ENCODE data around the gene EGLN1.

Gene EGLN1

GRCh38 chr1:231395076-231395997, 26.8 kb downstream of the EGLN1 start:
- DNase-seq: no peak

DNA sequence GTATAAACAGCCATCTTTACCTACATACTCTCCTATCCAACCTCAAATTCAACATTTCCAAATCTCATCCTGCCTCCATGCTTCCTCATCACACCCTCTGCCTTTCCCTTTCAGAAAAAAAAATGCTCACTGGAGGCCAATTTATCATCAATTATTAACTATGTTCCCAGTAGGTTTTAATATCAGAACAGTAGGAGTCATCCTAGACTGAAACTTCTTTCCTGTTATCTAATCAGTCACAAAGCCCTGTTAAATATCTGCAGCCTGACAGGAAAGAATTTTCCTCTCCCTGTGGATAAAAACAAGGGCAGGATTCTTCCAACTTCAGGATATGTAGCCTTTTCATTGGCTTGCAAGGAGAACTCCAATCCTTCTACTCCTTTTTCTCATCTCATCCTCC, 28.4 kb downstream of the EGLN1 start:
- DNase-seq: no peak

GRCh38 chr1:231392389-231393131, 29.5 kb downstream of the EGLN1 start:
- no peak for DNase-seq

DNA sequence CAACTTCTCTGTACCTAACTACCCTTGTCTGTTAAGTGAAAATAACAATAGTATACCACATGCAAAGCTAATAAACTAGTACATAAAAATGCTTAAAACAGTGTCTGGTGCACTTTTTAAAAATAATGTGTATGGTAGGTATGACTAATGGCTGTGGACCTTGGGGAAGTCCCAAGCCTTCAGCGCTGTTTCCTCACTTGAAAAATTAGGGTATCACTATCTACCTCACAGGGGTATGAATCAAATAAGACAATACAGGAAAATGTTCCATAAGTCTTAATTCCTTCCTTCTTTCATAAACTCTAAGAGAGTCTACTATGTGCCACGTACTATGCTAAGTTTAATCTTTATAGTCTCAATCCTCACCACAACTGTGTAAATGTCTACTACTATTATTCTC, 32.0 kb downstream of the EGLN1 start:
- DNase-seq: no peak

DNA sequence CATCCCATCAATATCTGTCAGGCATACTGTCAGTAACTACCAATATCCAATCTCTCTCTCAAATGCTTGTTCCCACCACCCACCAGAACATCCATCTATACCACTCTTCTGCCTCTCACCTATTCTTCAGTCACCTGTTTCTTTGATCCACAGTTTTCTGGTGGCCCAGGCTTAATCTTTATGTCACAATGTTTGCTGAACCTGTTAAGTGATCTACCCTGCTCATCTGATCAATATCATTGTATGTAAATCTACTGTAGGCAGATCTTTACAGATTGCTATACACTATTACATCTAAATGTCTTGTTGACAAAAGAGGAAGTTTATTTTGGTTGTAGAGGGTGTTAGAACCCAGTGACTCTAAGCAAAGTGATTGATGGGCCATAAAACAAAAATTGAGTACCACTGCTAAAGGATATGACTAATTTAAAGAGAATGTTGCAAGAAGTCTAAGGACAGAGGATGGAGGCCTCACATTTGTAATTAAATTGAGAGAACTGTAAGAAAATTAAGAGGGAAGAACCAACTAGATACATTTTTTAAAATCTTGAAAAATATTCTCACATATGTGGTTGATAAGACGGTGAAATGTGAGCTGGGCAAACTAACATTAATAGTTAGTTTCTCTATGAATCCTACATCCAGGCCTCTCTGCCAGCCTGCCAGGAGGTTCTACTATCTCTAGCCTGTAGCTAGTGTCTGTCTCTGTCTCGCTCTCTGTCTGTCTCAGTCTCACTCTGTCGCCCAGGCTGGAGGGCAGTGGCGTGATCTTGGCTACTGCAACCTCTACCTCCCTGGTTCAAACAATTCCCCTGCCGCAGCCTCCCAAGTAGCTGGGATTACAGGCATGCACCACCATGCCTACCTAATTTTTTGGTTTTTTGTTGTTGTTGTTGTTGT, 34.1 kb downstream of the EGLN1 start:
- DNase-seq: no peak

- no peak for DNase-seq
Measured at GRCh38 chr1:231386466-231386865, 35.6 kb downstream of the EGLN1 start.

- no peak for DNase-seq
Measured at GRCh38 chr1:231385416-231385748, 36.7 kb downstream of the EGLN1 start.

- no peak for DNase-seq
Measured at GRCh38 chr1:231384696-231385415, 37.2 kb downstream of the EGLN1 start.

GRCh38 chr1:231383159-231383860, 38.8 kb downstream of the EGLN1 start:
- DNase-seq: no peak

DNA sequence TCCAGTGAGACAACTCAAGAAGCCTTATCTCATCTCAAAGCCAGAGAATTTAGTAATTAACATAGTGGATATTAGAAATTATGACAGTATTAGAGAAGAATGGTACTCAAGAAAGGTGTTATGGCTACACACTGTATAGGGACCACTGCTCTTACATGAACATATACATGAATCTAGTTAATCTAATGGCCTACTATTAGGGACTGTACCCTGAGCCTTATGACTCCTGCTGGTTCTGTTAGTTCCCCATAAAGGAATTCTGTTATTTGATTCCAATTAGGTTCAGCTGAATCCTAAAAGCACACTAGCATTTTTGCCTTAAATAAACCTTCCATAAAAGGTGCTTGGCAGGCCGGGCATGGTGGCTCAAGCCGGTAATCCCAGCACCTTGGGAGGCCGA, 39.7 kb downstream of the EGLN1 start:
- no peak for DNase-seq

- no peak for DNase-seq
Measured at GRCh38 chr1:231381729-231382128, 40.4 kb downstream of the EGLN1 start.

DNA sequence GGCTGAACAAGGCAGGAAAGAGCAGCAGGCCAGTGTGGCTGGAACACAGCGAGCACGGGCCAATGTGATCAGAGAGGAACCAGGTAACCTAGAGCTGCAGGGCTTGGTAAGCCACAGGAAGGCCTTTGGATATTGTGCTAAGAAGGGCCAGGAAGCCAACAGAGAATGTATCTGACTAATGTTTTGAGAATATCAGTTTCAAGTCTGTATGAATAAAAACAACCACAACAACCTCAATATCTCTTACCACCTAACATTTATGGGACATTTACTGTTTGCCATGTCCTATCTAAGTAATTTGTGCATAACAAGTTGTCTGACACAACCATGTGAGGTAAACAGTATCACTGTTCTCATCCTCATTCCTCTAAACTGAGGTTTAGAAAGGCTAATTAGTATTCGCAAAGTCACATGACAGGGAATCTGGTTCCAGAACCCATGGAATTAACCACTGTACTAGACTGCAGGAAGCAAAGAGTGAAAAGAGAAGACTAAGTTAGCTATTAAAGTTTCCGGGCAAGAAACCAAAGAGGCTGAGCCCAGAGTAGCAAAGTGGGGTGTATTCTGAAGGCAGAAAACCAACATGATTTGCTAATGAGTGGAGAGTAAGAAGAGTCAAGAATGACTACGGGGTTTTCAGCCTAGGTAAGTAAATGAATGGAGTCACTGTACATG, 45.1 kb downstream of the EGLN1 start:
- DNase-seq: no peak

- DNase-seq: no peak
Measured at GRCh38 chr1:231376101-231376500, 46.0 kb downstream of the EGLN1 start.

DNA sequence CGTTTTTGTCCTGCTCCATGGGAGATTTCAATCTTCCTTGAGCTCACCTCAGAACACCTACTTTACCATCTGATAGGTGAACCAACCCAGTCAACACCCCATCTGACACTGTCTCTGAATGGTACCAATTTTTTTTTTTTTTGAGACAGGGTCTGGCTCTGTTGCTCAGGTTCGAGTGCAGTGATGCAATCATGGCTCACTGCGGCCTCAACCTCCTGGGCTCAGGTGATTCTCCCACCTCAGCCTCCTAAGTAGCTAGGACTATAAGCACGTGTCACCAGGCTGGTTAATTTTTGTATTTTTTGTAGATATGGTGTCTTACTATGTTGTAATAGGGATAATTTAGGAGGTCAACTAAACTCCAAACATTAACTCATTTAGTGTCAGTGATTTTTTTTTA, 47.7 kb downstream of the EGLN1 start:
- DNase-seq: no peak

GRCh38 chr1:231372501-231372900, 49.6 kb downstream of the EGLN1 start:
- DNase-seq: no peak

GRCh38 chr1:231369282-231369681, 52.8 kb downstream of the EGLN1 start:
- no peak for DNase-seq

DNA sequence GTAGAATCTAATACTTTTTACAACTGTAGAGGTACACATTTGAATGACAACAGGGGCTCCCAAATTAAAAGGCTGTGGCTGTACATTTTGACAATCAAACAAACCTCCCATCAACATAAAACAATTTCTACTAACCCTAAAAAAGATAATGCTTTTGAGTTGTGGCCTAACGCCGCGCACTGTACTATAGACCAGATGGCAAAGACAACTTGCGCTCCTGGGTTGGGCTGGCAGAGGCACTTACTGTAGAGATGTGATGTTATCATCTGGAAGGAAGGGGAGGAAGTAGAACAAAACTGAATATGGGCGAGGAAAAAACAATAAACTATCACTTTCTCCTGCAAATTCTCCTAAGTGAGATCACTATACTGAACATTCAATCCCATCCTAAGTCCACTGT, 57.9 kb downstream of the EGLN1 start:
- DNase-seq: no peak

- no peak for DNase-seq
Measured at GRCh38 chr1:231363624-231364023, 58.5 kb downstream of the EGLN1 start.

- DNase-seq: no peak
Measured at GRCh38 chr1:231362325-231362724, 59.8 kb downstream of the EGLN1 start.

DNA sequence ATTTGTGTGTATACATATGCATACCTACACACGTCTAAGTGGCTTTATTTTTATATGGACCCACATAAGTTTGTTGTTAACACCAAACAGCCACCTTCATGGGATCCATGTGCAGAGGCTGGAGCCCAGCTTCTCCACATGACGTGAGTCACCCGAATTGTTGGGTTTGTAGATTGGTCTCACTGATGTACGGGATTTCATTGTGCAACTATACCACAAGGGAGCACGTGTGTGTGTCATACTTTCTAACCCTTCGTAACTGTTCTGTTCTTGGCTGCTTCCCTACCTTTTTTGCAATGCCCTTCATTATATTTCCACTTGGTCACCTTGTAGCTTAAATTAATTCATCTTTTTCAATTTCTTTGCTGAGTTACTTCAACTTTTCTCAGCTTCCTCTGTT, 63.0 kb downstream of the EGLN1 start:
- DNase-seq: no peak

DNA sequence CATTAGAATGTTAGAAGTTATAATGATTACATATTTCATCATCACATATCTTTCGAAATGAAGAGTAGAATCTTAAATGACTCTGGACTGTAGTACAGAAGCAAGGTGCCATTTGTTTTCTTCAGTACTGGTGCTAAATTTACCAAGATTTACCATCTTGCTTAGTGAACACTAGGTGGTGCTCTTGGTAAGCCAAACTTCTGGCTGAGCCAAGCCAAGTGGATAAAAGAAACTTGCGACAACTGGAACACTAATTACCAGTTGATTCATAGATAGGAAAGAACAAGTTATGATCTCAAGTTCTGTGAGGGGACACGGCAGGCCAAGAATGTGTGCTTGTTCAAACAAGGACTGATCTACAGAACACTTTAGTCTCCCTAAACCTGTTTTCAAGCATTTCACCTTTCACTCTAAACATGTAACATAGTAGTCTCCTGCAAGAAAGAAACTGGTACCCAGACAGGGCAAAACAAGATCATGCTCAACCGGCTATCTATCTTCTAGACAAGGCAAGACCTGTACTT, 64.2 kb downstream of the EGLN1 start:
- no peak for DNase-seq

Measured in activated T-cell treated with anti-CD3 and anti-CD28 coated beads for 4 hours (primary cell).